ENCODE results near the gene POC1B. TPM values are rescaled to one million over a fixed set of nuclear protein-coding genes. Genes with fewer than 3 reads are reported as not detected.
A peak's percentile ranks its signal among the peaks of the same experiment; 100 is the strongest.

The POC1B gene
- total RNA-seq, 1 donor from 2014 or later, result 6.4 TPM

DNA sequence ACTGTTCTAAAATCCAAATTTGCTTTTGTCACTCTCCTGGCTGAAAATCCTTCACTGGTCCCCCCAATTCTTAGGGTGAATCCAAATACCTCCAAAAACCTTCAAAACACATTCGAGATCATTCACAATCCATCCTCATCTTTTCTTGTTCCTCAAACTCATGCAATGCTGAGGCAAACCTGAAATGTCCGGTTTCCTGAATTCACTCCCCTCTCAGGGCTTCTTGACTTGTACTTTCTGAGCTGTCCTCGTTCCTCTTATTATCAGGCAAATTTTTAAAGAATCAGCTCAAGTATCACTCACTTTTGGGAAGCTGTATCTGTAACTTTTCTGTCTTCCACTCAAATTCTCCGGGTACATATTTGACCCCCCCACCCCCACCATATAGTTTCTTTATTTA is 88.6 kb downstream of the POC1B start:
- DNase-seq (no peak), ATAC-seq (no peak)
- intact Hi-C loops (cut with micrococcal nuclease), result no loop called here

DNA sequence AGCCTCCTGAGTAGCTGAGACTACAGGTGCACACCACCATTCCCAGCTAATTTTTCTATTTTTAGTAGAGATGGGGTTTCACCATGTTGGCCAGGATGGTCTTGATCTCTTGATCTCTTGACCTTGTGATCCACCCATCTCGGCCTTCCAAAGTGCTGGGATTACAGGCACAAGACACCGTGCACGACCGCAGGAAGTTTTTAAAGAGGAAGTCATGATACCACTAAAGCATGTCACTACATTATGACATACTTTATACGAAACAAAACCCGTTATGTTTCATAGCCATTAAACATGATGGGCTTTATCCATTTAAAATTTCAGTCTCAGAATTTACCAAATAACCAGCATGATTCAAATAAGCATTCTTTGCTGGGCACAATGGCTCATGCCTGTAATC is 89.8 kb downstream of the POC1B start:
- ATAC-seq, result no peak
- intact Hi-C loops (cut with micrococcal nuclease), result no loop called here
- no peak for DNase-seq

DNA sequence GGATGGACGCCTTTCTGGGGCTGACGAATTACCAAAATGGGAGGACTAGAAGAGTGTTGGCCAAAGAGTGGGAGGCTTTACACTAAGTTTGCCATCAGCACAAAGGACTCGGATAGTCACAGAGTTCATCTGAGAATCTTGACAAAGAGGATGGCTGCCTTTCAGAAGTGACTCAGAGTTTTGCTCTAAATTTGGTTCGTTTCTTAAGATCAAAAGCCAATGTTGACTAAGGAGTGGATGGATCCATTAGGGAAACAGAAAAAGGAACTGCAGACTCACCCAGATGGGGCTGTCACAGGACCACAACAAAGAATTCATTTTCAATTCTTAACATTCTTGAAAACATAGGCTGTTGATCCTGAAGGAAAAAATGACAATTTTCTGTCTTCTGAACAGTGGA is 92.2 kb downstream of the POC1B start:
- ATAC-seq, result no peak
- intact Hi-C loops (cut with micrococcal nuclease), result no loop called here

DNA sequence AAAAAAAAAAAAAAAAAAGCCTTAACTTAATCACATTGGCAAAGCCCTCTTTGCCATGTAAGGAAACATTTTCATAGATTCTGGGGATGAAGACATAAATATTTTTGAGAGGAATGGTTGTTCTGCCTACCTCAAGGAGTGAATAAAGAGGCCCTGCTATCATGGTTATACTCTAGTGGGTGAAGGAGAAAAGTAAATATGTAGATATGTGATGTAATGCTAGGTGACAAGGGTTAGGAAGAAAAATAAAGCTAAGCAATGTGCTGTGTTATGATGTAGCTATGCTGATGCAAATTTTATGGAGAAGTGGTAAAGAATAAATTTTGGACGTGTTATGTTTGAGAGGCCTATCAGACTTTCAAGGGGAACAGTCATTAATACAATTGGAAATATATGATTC is 93.5 kb downstream of the POC1B start:
- no peak for ATAC-seq
- DNase-seq, result no peak
- intact Hi-C loops (cut with micrococcal nuclease), result no loop called here

More for the DNA sequence above, 92.2 kb downstream of the POC1B start:
- DNase-seq, result no peak

DNA sequence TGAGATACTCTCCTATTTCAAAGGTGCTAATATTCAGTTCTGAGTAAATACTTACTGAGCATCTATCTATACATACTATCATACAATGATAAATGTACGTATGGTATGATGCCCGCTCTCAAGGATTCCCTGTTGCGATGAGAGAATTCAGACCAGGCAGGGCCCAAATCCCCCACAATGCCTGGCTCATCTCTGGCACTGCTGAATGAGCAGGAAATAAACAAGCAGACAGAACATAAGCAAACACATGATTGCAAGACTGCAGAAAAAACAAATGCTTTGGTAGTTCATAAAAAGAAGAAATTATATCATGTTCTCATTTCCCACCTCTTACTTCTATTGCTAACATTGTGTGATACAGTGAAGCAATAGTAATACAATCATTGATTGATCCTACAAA is 96.3 kb downstream of the POC1B start:
- intact Hi-C loops (cut with micrococcal nuclease), result no loop called here
- no peak for DNase-seq
- no peak for ATAC-seq

- no peak for DNase-seq
- peak; percentile 34 for ATAC-seq
- intact Hi-C loops (cut with micrococcal nuclease), result no loop called here
Measured at GRCh38 chr12:89427508-89428156, 98.2 kb downstream of the POC1B start.

DNA sequence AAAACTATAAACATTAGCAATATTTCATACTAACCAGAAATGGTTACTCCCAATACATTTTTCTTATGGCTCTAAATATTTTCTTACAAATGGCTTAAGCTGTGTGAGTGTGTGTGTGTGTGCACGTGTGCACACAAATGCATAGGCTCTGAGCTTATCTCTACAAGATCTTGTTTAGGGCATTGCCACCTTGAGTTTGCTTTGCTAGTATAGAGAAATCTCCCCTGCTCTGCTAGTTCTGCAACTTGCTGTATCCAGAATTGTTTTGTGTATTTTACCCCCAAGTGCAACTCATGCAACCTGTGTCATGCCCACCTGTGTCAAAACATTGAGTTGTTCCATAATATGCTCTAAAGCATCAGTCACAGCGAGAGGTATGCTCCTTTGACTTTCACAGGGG is 101.0 kb downstream of the POC1B start:
- ATAC-seq, result no peak

GRCh38 chr12:89424389-89424788 is 101.5 kb downstream of the POC1B start:
- ATAC-seq, result no peak
- intact Hi-C loops (cut with micrococcal nuclease), result no loop called here

More for the DNA sequence above, 101.0 kb downstream of the POC1B start:
- intact Hi-C loops (cut with micrococcal nuclease), result no loop called here
- no peak for DNase-seq

GRCh38 chr12:89421092-89421835 is 104.6 kb downstream of the POC1B start:
- no peak for ATAC-seq
- intact Hi-C loops (cut with micrococcal nuclease), result no loop called here
- no peak for DNase-seq

More at GRCh38 chr12:89424389-89424788, 101.5 kb downstream of the POC1B start:
- DNase-seq, result no peak

GRCh38 chr12:89418228-89418910 is 107.5 kb downstream of the POC1B start:
- DNase-seq (peak; percentile 33), ATAC-seq (peak; percentile 82)
- intact Hi-C loops (cut with micrococcal nuclease), result no loop called here

- no peak for ATAC-seq
- DNase-seq, result no peak
- intact Hi-C loops (cut with micrococcal nuclease), result no loop called here
Measured at GRCh38 chr12:89417246-89417977, 108.4 kb downstream of the POC1B start.

GRCh38 chr12:89416049-89416792 is 109.6 kb downstream of the POC1B start:
- no peak for ATAC-seq
- DNase-seq, result no peak
- intact Hi-C loops (cut with micrococcal nuclease), result no loop called here

- ATAC-seq, result no peak
- intact Hi-C loops (cut with micrococcal nuclease), result no loop called here
- no peak for DNase-seq
Measured at GRCh38 chr12:89414851-89415250, 111.0 kb downstream of the POC1B start.

DNA sequence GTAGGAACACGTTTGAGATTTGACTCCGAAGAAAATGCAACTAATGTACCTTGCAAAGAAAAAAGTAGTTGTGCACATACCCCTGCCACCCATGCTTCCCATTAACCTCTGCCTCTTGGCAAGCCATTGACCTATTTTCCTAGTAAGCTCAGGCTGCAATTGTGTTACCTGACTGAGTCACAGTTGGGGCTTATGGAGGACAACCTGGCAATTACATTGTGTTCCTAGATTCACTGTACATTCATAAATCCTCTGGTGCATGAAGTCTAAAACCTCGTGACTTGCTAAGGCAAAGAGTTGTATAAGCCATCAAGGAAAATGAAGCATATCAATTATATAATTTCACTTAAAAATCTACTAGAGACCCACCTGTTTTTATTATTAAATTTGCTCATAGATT is 111.5 kb downstream of the POC1B start:
- intact Hi-C loops (cut with micrococcal nuclease), result no loop called here
- ATAC-seq (no peak), DNase-seq (no peak)

DNA sequence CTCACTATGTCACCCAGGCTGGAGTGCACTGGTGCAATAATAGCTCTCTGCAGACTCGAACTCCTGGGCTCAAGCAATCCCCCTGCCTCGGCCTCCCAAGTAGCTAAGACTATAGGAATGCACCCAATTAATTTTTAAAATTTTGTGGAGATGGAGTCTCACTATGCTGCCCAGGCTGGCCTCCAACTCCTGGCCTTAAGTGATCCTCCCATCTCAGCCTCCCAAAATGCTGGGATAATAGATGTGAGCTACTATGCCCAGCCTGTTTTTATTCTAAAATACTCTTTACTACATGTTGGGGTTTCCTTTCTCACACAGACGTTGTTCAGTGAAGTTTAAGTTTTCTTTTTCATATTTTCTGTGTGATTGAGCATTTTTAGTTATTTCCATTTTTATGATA is 112.6 kb downstream of the POC1B start:
- no peak for ATAC-seq
- intact Hi-C loops (cut with micrococcal nuclease), result no loop called here
- DNase-seq, result no peak

DNA sequence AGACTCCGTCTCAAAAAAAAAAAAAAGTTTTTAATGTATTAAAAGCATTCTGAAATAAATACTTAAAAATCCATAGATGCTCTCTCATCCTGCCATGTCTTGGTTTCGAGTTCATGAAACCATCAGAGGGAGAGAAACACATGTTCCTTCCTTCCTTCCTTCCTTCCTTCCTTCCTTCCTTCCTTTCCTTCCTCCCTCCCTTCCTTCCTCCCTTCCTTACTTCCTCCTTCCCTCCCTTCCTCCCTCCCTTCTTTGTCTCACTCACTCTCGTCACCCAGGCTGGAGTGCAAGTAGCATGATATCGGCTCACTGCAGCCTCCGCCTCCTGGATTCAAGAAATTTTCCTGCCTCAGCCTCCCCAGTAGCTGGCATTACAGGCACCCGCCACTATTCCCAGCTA is 113.2 kb downstream of the POC1B start:
- DNase-seq, result no peak
- intact Hi-C loops (cut with micrococcal nuclease), result no loop called here
- no peak for ATAC-seq

GRCh38 chr12:89411846-89412245 is 114.0 kb downstream of the POC1B start:
- DNase-seq (no peak), ATAC-seq (no peak)
- intact Hi-C loops (cut with micrococcal nuclease), result no loop called here

DNA sequence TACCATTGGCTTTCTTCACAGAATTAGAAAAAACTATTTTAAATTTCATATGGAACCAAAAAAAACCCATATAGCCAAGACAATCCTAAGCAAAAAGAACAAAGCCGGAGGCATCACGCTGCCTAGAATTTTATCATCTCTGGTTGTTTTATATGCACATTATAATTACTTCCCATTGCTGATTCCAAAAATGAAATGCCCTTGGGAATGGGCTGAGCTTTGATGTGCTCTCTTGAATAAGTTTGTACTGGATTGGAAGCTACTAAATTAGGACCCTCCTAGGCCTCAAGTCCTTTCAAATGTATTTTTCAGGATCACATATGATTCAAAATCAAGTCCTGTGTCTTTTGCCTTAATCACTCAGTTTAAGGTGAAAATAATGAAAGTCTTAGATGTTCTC is 114.6 kb downstream of the POC1B start:
- ATAC-seq (no peak), DNase-seq (no peak)
- intact Hi-C loops (cut with micrococcal nuclease), result no loop called here
